Measurements from ENCODE around the gene PHC2.

Gene PHC2

DNA sequence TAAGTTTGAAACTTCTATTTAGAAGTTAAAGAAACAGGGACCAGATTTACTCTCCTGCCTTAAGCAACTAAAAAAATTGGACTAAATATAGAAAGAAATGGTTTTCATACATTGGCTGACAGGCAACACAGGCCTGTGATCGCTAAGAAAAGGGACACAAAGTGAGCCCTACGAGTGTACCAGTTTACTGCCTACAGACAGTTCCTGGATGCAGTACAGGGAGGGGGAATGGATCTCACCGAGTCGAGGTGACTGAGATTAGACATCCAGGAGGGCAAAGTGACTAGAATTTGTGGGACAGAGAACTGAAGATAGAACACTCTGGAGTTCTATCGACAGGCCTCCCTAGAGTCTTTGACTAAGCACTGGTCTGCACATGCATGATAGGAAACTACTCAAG is 16.0 kb downstream of the PHC2 start:
- DNase-seq: no peak

DNA sequence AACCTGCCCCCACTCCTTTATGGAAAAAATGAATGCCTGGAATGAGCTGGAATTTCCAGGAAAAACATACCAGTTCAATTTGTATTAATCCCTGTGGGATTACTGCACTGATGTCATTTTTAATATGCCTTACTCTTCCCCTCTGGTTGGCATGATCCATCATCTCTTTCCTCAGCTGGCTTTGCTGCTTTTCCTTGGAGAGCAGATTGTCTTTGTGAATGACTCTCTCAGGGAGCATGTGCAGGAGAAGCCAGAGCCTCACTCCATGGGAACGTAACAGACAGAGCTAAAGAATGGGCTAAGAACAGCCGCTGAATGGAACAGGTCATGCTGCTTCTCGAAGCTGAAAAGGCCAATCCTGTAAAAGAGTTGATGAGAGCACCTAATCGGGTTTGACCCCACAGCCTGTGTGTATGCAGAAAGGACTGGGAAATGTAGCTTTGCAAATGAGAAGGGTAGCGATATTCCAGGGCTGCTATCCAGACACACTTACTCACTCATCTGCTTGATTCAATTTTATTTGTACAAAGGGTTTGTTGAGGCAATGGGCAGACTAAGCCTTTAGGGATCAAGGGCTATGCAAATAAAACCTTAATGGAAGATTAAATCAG is 20.7 kb downstream of the PHC2 start:
- DNase-seq: no peak

DNA sequence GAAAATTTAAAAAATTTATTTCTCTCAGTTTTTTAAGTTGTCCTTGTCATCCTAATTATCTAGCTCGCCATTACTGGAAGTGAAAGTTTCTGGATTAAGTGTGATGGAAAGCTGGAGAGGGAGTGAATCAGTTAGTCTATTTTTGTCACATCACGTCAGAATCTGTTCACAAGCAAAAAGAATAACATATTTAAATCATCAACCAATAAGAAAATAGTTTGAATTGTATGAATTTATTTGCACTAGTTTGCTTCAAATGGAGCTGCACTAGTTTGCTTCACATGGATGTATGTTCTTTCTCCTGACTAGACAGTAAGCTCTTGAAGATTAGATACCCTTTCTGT is 22.8 kb downstream of the PHC2 start:
- no peak for DNase-seq

DNA sequence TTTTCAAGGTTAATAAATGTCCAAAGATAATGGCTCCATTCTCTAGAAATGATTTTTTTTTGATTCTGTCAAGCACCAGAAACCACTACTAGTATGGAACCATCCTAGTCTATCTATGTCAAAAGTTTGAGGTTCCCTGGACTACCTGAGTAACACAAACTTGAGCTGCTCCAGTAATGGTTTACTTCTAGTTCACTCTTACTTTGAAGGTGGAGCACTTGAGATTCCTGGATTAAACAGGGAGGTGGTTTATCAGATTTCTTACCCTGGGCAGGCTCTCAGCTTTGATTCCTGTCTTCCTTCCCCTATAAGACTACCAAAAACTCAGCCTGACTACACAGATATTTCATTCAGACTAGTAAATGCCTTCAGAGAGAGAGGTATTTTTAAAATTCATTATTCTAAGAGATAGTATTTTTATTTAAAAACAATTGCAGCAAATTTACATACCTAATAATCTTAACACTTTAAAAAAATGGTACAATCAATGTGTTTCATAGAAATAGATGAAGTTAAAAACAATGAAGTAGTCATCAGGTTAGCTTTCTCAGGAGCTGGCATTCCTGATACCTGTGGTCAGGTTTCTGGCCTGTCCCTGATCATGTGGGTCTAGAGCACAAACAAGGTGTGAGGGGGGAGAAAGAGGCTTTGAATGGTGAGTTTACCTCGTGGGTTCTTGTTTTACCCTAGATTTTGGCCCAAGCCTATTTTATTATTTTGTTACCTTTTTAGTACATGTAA is 23.4 kb downstream of the PHC2 start:
- DNase-seq: no peak

DNA sequence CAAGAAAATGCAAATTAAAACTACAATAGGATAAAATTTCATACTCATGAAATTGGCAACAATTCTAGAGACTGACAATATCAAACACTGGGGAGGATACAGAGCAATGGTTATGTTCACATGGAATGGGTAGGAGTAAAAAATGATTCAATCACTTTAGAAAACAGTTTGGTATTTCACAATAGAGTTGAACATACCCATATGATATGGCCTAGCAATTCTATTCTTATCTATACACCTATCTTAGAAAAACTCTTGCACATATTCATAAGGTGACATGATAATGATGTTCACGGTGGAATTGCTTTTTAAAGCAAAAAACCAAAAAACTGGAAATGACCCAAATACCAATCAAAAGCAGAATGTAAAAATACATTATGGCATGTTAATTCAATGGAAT is 28.7 kb downstream of the PHC2 start:
- no peak for DNase-seq

DNA sequence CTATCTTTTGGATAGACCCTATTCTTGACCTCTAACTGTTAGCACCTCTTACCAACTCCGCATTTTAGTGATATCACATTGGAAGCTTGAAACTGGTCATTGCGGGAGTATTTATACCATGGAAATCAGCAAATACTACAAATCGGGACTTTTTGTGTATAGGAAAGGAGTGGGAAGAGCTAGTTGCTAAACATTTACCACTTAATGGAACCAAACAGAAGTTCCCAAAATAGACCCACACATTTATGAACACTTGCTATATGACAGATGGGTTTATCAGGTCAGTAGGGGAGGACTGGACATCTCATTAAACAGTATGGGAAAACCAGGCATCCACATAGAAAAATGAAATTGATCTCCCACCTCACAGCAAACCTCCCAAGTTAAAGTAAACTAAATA is 29.4 kb downstream of the PHC2 start:
- no peak for DNase-seq

DNA sequence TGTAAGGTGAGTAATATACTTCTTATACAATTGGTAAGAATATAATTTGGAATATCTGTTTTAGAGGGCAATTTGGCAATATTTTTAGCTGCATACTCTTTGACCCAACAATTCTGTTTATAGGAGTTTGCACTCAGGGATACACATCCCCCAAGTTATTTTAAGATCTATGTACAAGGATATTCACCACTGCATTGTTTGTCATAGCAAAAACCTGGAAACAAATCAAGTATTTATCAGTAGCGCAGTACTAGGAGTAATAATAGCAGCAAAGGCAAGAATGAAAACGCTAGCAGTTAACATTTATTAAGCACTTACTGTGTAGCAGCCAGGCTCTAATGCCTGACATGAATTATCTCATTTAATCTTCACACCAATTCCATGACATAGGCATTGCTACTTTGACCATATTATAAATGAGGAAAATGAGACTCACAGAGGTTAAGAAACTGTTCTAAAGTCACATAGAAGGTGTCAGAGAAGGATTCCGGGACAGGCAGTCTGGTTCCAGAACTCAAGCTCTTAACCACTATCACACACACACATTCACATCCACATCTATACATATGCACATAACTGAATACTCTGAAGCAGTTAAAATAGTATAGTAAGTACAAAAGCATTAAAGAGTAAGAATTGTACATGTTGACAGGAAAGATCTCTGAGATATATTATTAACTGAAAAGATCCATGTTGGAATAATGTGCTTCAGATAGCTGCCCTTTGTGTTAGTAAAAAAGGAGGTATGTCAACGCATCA is 30.6 kb downstream of the PHC2 start:
- no peak for DNase-seq

DNA sequence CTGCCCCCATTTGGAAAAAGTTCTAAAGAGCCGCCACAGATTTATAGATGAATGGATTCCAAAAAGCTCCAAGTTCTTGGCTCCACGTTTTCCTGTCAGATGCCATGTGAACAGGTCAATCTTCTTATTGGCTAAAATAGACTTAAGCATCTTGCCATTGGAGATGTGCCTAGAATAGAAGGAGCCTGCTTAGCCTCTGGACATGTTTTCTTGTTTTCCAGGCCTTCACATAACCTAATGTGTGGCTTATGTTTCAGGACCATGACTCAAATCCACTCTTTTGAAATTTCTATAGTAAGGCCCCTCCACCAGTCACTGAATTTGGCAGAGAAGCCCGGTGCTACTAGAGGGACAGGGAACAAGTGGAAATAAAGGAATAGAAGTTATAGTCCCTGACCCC is 31.5 kb downstream of the PHC2 start:
- DNase-seq: no peak

DNA sequence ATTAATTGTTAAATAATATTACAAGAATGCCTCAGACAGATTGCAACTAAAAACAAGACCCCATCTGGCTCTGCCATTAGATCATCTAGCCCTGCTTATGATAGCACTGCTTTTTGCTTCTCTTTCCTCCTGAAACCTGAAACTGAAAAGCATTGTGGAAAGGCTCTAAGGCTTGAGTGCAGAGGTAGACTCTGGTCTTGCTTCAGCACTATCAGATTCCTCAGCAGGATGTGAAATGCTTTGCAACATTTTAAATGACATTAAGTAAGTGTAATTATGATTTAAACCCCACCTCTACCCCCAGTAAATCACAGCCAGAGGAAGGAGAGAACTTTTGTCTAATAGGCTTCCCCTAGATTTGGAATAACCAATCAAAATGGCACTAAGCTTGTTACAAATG is 32.9 kb downstream of the PHC2 start:
- no peak for DNase-seq

DNA sequence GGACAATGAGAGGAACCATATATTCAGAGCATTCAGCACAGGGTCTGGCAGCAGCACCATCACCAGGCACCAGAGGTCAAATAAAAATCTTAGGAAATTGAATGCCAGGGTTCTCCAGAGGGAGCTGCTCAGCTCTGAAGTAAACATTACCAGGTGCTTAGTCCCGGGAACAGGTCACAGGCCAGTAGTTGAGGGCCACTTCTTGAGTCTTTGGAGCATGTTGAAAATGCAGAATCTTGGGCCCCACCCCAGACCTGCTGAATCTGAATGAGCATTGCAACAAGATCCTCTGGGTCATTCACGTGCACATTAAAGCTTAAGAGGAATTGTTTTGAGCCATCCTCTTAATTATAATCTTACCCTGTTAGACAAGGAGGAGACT is 33.8 kb downstream of the PHC2 start:
- DNase-seq: no peak

DNA sequence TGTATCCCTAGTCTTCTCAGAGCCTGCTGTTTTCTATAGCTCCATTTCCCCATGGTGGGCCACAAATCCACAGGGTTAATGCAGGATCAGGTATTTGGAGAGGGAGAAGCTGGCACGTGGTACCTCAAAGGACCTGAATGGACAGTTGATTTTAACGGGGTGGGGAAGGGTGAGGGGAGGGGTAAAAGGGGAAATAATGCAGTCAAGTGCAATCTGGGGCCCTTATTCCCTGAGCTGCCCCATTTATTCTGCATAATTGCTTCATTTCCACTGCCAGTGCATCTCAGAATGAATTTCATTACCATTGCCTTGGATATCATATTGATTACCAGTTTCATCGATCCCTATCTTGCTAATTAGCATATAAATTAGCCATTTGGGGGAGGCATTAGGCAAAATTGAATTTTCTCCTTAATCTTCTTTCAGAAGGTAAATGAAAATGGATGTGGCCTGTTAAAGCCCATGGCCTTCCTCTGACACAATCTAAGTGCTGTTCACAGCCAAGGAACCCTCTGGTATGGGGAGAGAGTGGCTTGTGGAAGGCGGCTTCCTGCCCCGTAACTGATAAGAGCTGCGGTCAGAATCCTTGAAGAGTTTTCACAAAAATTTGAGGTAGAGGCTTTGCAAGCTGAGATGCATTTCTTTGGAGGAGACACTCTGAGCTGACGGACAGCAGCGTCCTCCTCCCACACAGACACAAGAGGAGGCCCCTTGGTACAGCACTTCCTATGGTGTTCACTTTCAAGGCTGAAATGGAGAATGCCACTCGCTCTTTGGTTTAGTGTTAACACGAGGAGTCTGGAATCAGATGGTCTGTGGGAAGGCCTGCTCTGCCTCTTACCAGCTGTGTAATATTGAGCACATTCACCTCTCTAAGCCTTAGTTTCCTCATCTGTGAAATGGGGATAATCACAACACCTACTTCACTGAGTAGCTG is 34.4 kb downstream of the PHC2 start:
- DNase-seq: peak; percentile 75

DNA sequence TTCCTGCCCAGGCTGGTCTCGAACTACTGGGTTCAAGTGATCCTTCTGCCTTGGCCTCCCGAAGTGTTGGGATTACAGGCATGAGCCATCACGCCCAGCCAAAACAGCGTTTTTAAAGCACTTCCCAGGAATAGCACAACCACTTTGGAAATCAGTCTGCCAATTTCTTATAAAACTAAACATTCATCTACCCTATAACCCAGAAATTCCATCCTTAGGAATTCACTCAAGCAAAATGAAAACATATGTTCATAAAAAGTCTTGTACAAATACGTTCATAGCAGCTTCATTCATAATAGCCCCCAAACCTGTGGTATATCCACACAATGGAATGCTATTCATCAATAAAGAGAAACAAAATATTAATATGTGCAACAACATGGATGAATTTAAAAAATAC is 36.1 kb downstream of the PHC2 start:
- DNase-seq: no peak

DNA sequence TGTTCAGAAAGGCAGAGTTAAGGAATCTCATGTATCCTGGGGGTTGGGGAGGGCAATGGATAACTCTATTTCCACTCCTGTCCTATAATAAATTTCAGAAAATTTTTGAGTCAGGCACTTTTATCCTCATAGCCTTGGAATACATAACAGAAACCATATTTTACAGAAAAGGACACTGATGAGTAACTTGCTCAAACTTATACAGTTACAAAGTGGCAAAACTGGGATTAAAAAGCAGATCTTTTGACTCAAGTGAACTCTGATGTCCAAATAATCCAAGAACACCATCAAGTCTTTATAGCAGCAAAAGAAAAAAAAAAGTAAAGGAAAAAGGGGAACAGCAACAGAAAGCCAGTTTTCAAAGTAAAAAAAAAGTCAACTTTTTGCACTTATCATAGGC is 36.9 kb downstream of the PHC2 start:
- DNase-seq: no peak

DNA sequence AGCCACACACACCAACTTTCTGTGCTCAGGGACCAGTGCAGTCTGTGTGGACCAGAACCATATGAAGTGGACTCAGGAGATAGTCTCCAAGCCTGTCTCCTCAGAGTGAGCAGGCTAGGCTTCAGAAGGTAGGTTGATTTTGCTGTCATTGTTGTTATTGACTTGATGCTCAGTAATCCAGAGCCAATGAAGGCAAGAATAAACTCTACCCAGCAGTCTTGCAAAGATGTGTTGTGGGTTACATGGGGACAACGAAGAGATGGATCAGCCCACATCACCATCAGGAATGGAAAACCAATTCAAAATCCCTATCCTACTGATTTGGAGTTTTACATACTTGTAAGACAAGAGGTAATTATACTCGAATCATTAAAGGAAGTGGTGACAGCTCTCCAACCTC is 37.4 kb downstream of the PHC2 start:
- DNase-seq: no peak

DNA sequence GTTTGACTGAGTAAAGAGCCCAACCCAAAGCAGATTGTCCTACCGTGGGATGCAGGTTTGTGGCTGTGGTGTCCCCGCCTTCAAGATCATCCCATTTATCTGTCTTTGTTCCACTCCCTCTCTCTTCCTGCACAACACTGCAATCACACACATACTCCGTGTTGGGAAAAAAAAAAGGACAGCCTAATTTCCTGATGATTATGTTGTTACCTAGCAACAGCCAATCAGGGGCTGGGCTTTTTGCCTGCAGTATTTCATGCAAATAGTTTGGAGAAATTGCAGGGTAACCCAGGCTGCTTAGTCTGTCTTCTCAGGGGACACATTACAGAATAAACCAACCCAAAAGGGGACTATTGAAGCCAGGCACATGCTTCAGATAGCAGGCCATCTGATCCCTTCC is 38.3 kb downstream of the PHC2 start:
- no peak for DNase-seq

DNA sequence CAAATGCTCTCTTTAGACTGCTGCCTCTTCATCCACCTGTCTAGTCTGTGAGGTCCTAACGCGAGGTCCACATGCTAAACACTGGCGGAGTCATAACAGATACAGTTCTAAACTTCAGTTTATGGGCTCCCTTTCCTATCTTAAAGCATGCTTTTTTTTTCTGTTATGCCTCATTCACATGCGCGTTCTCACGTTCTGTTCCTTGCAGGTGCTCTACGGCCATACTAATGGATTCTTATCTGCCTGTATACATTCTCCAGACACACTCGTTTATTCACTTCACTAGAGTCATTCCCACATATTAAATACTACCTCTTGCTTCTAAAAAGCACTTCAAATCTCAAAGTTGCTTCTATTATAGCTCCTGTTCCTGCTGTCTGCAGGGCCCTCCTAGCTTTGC is 38.7 kb downstream of the PHC2 start:
- DNase-seq: no peak

DNA sequence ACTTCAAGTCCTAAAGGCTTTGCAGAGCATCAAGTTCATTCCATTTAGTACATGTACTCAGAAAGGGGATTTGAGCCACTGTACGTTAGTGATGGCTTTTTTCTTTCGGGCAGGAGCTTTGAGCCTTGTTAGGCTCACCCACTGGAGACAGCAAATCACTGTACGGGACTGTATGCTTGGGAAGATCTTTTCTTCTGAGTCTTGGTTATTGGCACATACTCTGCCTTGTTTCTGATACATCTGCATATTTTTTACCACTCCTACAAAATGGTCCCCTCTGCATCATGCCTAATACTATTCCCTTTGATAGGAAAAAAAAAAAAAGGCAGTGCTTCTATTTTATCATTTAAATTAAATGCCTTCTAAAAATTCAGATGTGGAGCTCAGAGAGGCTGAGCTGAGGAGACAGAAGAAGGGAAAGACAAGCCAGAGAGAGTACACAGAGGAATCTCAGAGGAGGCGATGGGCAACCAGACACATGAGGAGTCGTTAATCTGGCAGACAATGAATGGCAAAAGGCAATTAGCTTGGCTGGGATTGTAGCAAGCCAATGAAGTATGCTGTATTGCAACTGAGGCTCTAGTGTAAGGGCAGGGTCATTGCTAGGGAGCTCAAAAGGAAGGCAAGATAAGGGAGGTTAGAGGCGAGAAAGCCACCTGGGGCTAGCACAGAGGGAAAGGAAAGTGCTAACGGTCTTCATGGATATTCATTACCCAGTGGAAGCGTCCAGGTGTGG is 39.4 kb downstream of the PHC2 start:
- no peak for DNase-seq

DNA sequence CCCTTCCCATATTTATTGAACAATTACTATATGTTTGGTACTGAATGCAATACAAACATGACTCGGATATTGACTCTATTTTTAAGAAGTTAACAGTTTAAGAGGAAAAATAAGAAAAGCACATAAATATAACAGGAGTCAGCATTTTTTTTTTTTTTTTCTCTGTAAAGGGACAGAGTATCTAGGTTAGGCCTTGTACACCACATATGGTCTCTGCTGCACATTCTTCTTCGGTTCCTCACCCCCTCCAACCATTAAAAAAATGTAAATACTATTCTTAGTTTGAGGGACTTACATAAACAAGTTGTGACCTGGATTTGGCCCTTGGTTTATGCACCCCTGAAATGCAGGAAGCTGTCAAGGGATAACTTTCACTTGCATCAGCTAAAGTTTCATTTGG is 40.4 kb downstream of the PHC2 start:
- no peak for DNase-seq

DNA sequence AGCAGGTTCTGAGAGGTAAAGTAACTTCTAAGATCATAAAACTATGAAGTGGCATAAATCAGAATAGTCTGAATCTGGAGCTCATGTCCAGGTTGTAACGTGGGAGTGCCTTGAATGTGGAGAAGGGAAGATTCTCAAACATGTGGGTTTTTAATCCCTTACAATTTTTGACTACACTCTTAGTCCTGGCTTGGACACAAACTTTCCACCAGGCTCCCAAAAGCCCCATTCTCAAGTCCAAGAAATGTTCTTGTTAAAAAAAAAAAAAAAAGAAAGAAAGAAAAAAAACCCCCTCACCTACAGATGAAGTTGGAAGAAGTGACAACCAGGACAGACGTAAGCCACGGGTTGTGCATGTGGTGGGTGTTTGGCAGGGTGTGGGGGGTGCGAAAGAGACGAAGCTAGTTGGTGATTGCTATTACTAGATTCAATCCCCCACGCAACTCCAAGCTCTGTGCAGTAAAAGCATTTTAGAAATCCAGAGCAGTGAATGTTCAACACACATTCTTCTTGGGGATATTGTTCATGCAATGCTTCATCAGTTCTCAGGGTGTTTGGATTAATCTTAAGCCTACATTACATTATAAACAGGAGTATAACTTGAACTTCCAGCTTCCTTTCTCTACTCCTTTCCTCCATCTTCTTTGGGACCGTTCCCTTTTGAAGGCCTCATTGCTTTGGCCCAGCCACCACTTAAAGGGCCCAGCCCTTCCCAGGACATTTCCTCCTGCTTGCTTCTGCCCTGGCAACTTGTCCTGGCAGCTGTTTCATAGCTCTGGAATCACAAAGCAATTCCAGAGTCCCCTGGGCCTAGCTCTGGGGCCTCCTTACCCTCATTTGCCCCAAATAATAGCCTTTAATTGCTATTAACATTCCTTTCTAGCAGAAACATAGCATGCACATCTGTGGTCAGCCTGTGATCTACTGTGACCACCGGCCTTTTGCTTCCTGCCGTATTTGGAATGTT is 41.8 kb downstream of the PHC2 start:
- no peak for DNase-seq

DNA sequence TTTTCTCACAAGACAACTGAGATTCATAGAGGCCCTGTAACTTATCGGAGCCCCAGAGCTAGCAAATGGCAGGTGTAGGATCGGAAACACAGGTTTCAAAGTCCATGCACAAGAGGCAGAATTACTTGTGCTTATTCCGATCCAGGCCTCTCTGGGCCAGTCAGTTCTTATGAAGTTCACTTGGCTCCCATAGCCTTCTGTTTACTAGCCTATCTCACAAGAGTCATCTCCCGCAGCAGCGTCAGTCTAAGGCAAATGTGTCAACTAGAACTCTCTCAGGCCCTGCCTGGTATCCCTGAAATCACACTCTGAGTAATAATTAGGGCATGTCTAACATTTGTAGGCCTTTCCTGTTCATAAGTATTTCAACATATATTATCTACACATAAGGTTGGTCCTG is 43.3 kb downstream of the PHC2 start:
- no peak for DNase-seq

DNA sequence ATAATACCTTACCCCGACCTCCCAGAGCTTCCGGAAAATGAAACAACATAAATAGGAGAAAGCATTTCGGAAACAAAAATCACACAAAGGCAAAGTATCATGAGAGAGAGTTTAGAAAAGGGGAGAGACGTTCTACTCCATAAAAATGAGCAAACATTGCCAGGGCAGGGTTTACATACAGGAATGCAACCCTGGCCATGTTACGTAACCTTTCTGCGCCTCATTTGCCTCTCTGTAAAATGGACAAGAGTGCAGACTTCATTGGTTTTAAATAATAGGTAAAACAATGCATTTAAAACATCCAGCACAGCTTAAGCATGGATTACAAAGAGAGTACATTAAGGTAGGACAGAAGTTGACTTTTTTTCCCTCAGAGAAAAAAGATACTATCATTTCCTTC is 45.6 kb downstream of the PHC2 start:
- no peak for DNase-seq
